Karpas-422 (cell line): ENCODE results near the gene DPF3. TPM values are rescaled to one million over a fixed set of nuclear protein-coding genes. Genes with fewer than 3 reads are reported as not detected.

Source experiments
- DNase-seq: peaks from one replicate; pipeline ENCODE4 v3.0.0-alpha.2; 2015
- H2AFZ ChIP-seq: fragments of 200-600 bp; sonication (generic); 2 replicates; pipeline ENCODE4 v1.6.1; 2014; ENCODE audit warnings: antibody characterized with exemption, low read length, mixed read lengths
- H3K27ac ChIP-seq: fragments of 200-600 bp; sonication (generic); 2 replicates; pipeline ENCODE4 v1.5.1; 2014; ENCODE audit warnings: mild to moderate bottlenecking, low read length, moderate library complexity
- H3K27me3 ChIP-seq: fragments of 200-600 bp; sonication (generic); 2 replicates; pipeline ENCODE4 v1.6.1; 2014; ENCODE audit warnings: low read length, mixed read lengths
- H3K36me3 ChIP-seq: fragments of 200-600 bp; sonication (generic); 2 replicates; pipeline ENCODE4 v1.6.1; 2014; ENCODE audit warnings: low read length, mixed read lengths; ENCODE audit not compliant: insufficient read depth
- H3K4me1 ChIP-seq: fragments of 200-600 bp; sonication (generic); 2 replicates; pipeline ENCODE4 v1.6.1; 2014; ENCODE audit warnings: mild to moderate bottlenecking, low read length, mixed read lengths
- H3K4me2 ChIP-seq: fragments of 200-600 bp; sonication (generic); 2 replicates; pipeline ENCODE4 v1.6.1; 2014; ENCODE audit warnings: low read length, low read depth, mild to moderate bottlenecking; ENCODE audit not compliant: poor library complexity, severe bottlenecking
- H3K4me3 ChIP-seq: fragments of 200-600 bp; sonication (generic); 2 replicates; pipeline ENCODE4 v1.5.1; 2014; ENCODE audit warnings: mild to moderate bottlenecking, antibody characterized with exemption, low read length, mixed read lengths
- H3K79me2 ChIP-seq: fragments of 200-600 bp; sonication (generic); 2 replicates; pipeline ENCODE4 v1.6.1; 2014; ENCODE audit warnings: mild to moderate bottlenecking, low read length, mixed read lengths
- H3K9ac ChIP-seq: fragments of 200-600 bp; sonication (generic); 2 replicates; pipeline ENCODE4 v1.6.0; 2014; ENCODE audit warnings: low read length
- H3K9me2 ChIP-seq: fragments of 200-600 bp; sonication (generic), shearing (Covaris generic); replicated peaks from 2 replicates; pipeline ENCODE4 v1.6.0; 2014; ENCODE audit warnings: mild to moderate bottlenecking, low read length, moderate library complexity; ENCODE audit not compliant: insufficient read depth
- H3K9me3 ChIP-seq: fragments of 300-700, 200-600 bp; sonication (generic); 2 replicates; pipeline ENCODE4 v1.6.1; 2014; ENCODE audit warnings: low read length, mixed read lengths
- H4K20me1 ChIP-seq: fragments of 200-600 bp; sonication (generic); 2 replicates; pipeline ENCODE4 v1.6.1; 2014; ENCODE audit warnings: mild to moderate bottlenecking, antibody characterized with exemption, low read length, low read depth; ENCODE audit not compliant: insufficient read depth
- total RNA-seq: library from RNA; depleted of rRNA; stranded (reverse); fragments of >200 nt; shearing (Covaris generic); gene quantifications from 2 replicates; pipeline ENCODE4 v1.2.3, GENCODE V29; 2014; ENCODE audit warnings: low replicate concordance

DPF3 gene
- total RNA-seq, 1 experiment from 2014 or later = 3.1 TPM

- Histone ChIP-seq H3K4me3 (no peak overlapping the region), H3K79me2 (no peaks in the 10 kb centered on the region), H3K4me2 (no peak overlapping the region), H3K4me1 (no peaks in the 10 kb centered on the region), H2AFZ (no peak overlapping the region), H3K27me3 (no peaks in the 10 kb centered on the region), H3K36me3 (no peaks in the 10 kb centered on the region), H3K27ac (no peak overlapping the region), H3K9me2 (no peaks in the 10 kb centered on the region), H3K9me3 (no peaks in the 10 kb centered on the region), H3K9ac (no peak overlapping the region), H4K20me1 (no peaks in the 10 kb centered on the region)
- DNase-seq = no peak
Measured at GRCh38 chr14:72651714-72652113, 242.2 kb downstream of the DPF3 start.

GRCh38 chr14:72651081-72651480 is 242.8 kb downstream of the DPF3 start:
- no peaks in the 10 kb centered on the region for H3K79me2 ChIP-seq
- H2AFZ ChIP-seq = no peak overlapping the region
- no peaks in the 10 kb centered on the region for H3K36me3 ChIP-seq
- DNase-seq = no peak
- no peak overlapping the region for H3K4me3 ChIP-seq
- no peaks in the 10 kb centered on the region for H3K9me3 ChIP-seq
- no peaks in the 10 kb centered on the region for H3K27me3 ChIP-seq
- no peak overlapping the region for H3K4me2 ChIP-seq
- no peaks in the 10 kb centered on the region for H3K9me2 ChIP-seq
- no peaks in the 10 kb centered on the region for H4K20me1 ChIP-seq
- no peak overlapping the region for H3K9ac ChIP-seq
- H3K27ac ChIP-seq = no peak overlapping the region
- no peaks in the 10 kb centered on the region for H3K4me1 ChIP-seq

GRCh38 chr14:72649603-72650227 is 244.2 kb downstream of the DPF3 start:
- Histone ChIP-seq H2AFZ (no peak overlapping the region), H3K4me1 (no peaks in the 10 kb centered on the region)

GRCh38 chr14:72647782-72648181 is 246.1 kb downstream of the DPF3 start:
- no peak overlapping the region for H3K9ac ChIP-seq
- no peak overlapping the region for H3K4me3 ChIP-seq
- no peaks in the 10 kb centered on the region for H3K27me3 ChIP-seq
- H3K4me2 ChIP-seq = no peak overlapping the region
- no peaks in the 10 kb centered on the region for H3K9me2 ChIP-seq
- no peak for DNase-seq
- no peaks in the 10 kb centered on the region for H3K4me1 ChIP-seq
- no peaks in the 10 kb centered on the region for H3K36me3 ChIP-seq
- no peaks in the 10 kb centered on the region for H3K79me2 ChIP-seq
- H3K9me3 ChIP-seq = no peaks in the 10 kb centered on the region
- no peak overlapping the region for H3K27ac ChIP-seq
- H4K20me1 ChIP-seq = no peaks in the 10 kb centered on the region
- no peak overlapping the region for H2AFZ ChIP-seq

More at GRCh38 chr14:72649603-72650227, 244.2 kb downstream of the DPF3 start:
- Histone ChIP-seq H3K79me2 (no peaks in the 10 kb centered on the region), H3K27ac (no peak overlapping the region), H3K9me2 (no peaks in the 10 kb centered on the region), H3K9ac (no peak overlapping the region), H3K4me3 (no peak overlapping the region), H3K27me3 (no peaks in the 10 kb centered on the region), H3K9me3 (no peaks in the 10 kb centered on the region), H3K36me3 (no peaks in the 10 kb centered on the region), H3K4me2 (no peak overlapping the region), H4K20me1 (no peaks in the 10 kb centered on the region)
- no peak for DNase-seq

- no peaks in the 10 kb centered on the region for H3K4me1 ChIP-seq
- no peaks in the 10 kb centered on the region for H3K36me3 ChIP-seq
- H3K27me3 ChIP-seq = no peaks in the 10 kb centered on the region
- no peak for DNase-seq
- no peaks in the 10 kb centered on the region for H4K20me1 ChIP-seq
- no peak overlapping the region for H3K4me2 ChIP-seq
- no peak overlapping the region for H3K4me3 ChIP-seq
- no peak overlapping the region for H3K9ac ChIP-seq
- H3K27ac ChIP-seq = no peak overlapping the region
- H3K9me2 ChIP-seq = no peaks in the 10 kb centered on the region
- H3K9me3 ChIP-seq = no peaks in the 10 kb centered on the region
- H2AFZ ChIP-seq = no peak overlapping the region
- H3K79me2 ChIP-seq = no peaks in the 10 kb centered on the region
Measured at GRCh38 chr14:72646861-72647528, 246.9 kb downstream of the DPF3 start.

- Histone ChIP-seq H3K4me2 (no peak overlapping the region), H3K4me3 (no peak overlapping the region), H3K27ac (no peak overlapping the region), H3K36me3 (no peaks in the 10 kb centered on the region), H3K9me3 (no peaks in the 10 kb centered on the region), H2AFZ (no peak overlapping the region), H3K79me2 (no peaks in the 10 kb centered on the region), H3K27me3 (no peaks in the 10 kb centered on the region), H3K4me1 (no peaks in the 10 kb centered on the region), H3K9me2 (no peaks in the 10 kb centered on the region), H4K20me1 (no peaks in the 10 kb centered on the region), H3K9ac (no peak overlapping the region)
- no peak for DNase-seq
Measured at GRCh38 chr14:72645706-72646105, 248.2 kb downstream of the DPF3 start.

GRCh38 chr14:72644758-72645489 is 249.0 kb downstream of the DPF3 start:
- Histone ChIP-seq H3K4me2 (no peak overlapping the region), H2AFZ (no peak overlapping the region), H3K9me2 (no peaks in the 10 kb centered on the region), H3K9ac (no peak overlapping the region), H3K79me2 (no peaks in the 10 kb centered on the region), H3K4me1 (no peaks in the 10 kb centered on the region), H3K36me3 (no peaks in the 10 kb centered on the region), H3K27me3 (no peaks in the 10 kb centered on the region), H3K9me3 (no peaks in the 10 kb centered on the region), H3K27ac (no peak overlapping the region), H4K20me1 (no peaks in the 10 kb centered on the region), H3K4me3 (no peak overlapping the region)
- peak; percentile 46 for DNase-seq

GRCh38 chr14:72644038-72644437 is 249.9 kb downstream of the DPF3 start:
- H3K27me3 ChIP-seq = no peaks in the 10 kb centered on the region
- no peaks in the 10 kb centered on the region for H3K36me3 ChIP-seq
- H3K9me2 ChIP-seq = no peaks in the 10 kb centered on the region
- H3K4me2 ChIP-seq = no peak overlapping the region
- H3K9me3 ChIP-seq = no peaks in the 10 kb centered on the region
- H2AFZ ChIP-seq = no peak overlapping the region
- no peak for DNase-seq
- H3K9ac ChIP-seq = no peak overlapping the region
- no peak overlapping the region for H3K27ac ChIP-seq
- H3K4me1 ChIP-seq = no peaks in the 10 kb centered on the region
- H3K4me3 ChIP-seq = no peak overlapping the region
- no peaks in the 10 kb centered on the region for H4K20me1 ChIP-seq
- no peaks in the 10 kb centered on the region for H3K79me2 ChIP-seq
